ENCODE results near the gene GPR183.

DNA sequence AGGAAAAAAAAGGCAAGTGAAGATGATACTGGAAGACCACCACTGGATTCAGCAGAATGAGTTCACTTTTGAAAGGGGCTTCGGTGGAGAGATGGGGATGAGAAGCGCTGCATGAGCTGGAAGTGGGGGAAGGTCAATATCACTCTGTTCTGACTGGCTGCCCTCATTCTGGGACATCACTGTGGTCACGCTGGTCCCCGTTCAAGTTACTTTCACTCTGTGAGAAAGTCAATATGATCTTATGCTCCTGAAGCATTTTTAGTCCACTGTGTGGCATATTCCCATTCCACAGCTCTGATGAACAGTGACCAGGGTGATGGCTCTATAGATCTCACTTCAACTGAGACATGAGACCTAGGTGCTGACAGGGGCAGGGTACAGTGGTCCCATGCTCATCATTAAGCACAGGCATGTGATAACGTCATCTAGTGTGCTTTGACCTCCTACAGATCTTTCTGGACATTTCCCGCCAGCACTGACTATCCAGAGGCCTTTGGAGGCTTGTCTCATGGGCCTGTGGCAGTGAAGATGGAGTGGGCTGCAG is 40.2 kb upstream of the GPR183 start:
- TF ChIP-seq, protein P1, sequence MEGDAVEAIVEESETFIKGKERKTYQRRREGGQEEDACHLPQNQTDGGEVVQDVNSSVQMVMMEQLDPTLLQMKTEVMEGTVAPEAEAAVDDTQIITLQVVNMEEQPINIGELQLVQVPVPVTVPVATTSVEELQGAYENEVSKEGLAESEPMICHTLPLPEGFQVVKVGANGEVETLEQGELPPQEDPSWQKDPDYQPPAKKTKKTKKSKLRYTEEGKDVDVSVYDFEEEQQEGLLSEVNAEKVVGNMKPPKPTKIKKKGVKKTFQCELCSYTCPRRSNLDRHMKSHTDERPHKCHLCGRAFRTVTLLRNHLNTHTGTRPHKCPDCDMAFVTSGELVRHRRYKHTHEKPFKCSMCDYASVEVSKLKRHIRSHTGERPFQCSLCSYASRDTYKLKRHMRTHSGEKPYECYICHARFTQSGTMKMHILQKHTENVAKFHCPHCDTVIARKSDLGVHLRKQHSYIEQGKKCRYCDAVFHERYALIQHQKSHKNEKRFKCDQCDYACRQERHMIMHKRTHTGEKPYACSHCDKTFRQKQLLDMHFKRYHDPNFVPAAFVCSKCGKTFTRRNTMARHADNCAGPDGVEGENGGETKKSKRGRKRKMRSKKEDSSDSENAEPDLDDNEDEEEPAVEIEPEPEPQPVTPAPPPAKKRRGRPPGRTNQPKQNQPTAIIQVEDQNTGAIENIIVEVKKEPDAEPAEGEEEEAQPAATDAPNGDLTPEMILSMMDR (conservative IDR thresholded peaks at IDR 0.05 in 1 of 2, IDR thresholded peaks at IDR 0.05 in 1 of 2; ENCODE audit: extremely low read depth in 1 of 2, insufficient read depth in 1 of 2, low read depth in 1 of 2, low read length in 2 of 2) = no peak
- no peak for TF ChIP-seq EZH2 (IDR thresholded peaks at IDR 0.05; ENCODE audit: borderline replicate concordance, low read length)

Data from mammary epithelial cell (primary cell).